NCI-H1092 (cell line): ENCODE data around the gene C5orf15.

ENCODE experiments used
- DNase-seq: peaks from one replicate; lab custom pipeline; 2025; lab: John Stamatoyannopoulos, UW

Gene C5orf15

GRCh38 chr5:133921069-133921468 is 47.4 kb downstream of the C5orf15 start:
- DNase-seq = no peak

GRCh38 chr5:133919148-133920136 is 49.0 kb downstream of the C5orf15 start:
- DNase-seq = no peak

- DNase-seq = no peak
Measured at GRCh38 chr5:133918731-133919130, 49.7 kb downstream of the C5orf15 start.

- no peak for DNase-seq
Measured at GRCh38 chr5:133918316-133918715, 50.1 kb downstream of the C5orf15 start.

GRCh38 chr5:133917785-133918184 is 50.6 kb downstream of the C5orf15 start:
- no peak for DNase-seq

GRCh38 chr5:133916914-133917313 is 51.5 kb downstream of the C5orf15 start:
- DNase-seq = no peak

- DNase-seq = no peak
Measured at GRCh38 chr5:133916479-133916878, 51.9 kb downstream of the C5orf15 start.

GRCh38 chr5:133914434-133914833 is 54.0 kb downstream of the C5orf15 start:
- DNase-seq = no peak

- DNase-seq = no peak
Measured at GRCh38 chr5:133913413-133914155, 54.8 kb downstream of the C5orf15 start.

GRCh38 chr5:133912951-133913350 is 55.5 kb downstream of the C5orf15 start:
- DNase-seq = no peak

GRCh38 chr5:133910571-133910970 is 57.9 kb downstream of the C5orf15 start:
- no peak for DNase-seq

- DNase-seq = no peak
Measured at GRCh38 chr5:133909603-133910002, 58.8 kb downstream of the C5orf15 start.

GRCh38 chr5:133907075-133907474 is 61.4 kb downstream of the C5orf15 start:
- DNase-seq = peak; percentile 77

GRCh38 chr5:133906303-133906702 is 62.1 kb downstream of the C5orf15 start:
- no peak for DNase-seq
